HEK293 (cell line): ENCODE data around the gene CACNA1D.

Experiments used
- CTCF ChIA-PET: fragments of 350-600 bp; formaldehyde crosslinking; extraction: SDS; loops from one replicate; lab custom pipeline; 2021; ENCODE audit warnings: antibody characterized with exemption; lab: Yijun Ruan, JAX
- POLR2A ChIA-PET: fragments of 300-600 bp; formaldehyde crosslinking; extraction: SDS; loops from one replicate; lab custom pipeline; 2020; ENCODE audit warnings: antibody characterized with exemption, inconsistent platforms; lab: Yijun Ruan, JAX
- H3K27ac ChIP-seq: fragments of 200-500 bp; sonication (Bioruptor generic); 2 replicates; pipeline ENCODE4 v1.5.1; 2014; ENCODE audit warnings: low read depth, low read length, control low read depth, inconsistent platforms; ENCODE audit errors: extremely low read depth
- H3K36me3 ChIP-seq, 2 experiments: fragments of 200-500 bp in 1 of 2; sonication (Bioruptor generic) in 1 of 2; 1 replicate in 1 of 2; 2 replicates in 1 of 2; pipeline ENCODE4 v1.5.1; 2014 to 2017; ENCODE audit warnings: inconsistent platforms in 2 of 2, low read length in 2 of 2; ENCODE audit not compliant: control insufficient read depth in 2 of 2, insufficient read depth in 1 of 2
- H3K4me1 ChIP-seq: fragments of 200-500 bp; sonication (Bioruptor generic); 2 replicates; pipeline ENCODE4 v1.5.1; 2014; ENCODE audit warnings: mild to moderate bottlenecking, low read length, inconsistent platforms; ENCODE audit not compliant: control insufficient read depth, insufficient read depth
- H3K4me3 ChIP-seq: 2 replicates; pipeline ENCODE4 v1.5.1; 2011; ENCODE audit warnings: low read depth, mild to moderate bottlenecking, control low read depth, low read length, moderate library complexity
- H3K9me3 ChIP-seq: fragments of 200-500 bp; sonication (Bioruptor generic); 2 replicates; pipeline ENCODE4 v1.5.1; 2014; ENCODE audit warnings: low read depth, low read length, inconsistent platforms; ENCODE audit not compliant: control insufficient read depth, insufficient read depth
- EGR2 ChIP-seq: fragments of 450-650 bp; formaldehyde crosslinking; IDR thresholded peaks from 2 replicates; pipeline ENCODE4 v1.5.1; 2016; ENCODE audit warnings: low read depth, missing biosample characterization, missing genetic modification characterization
- HOXA7 ChIP-seq: sonication (generic); formaldehyde crosslinking; IDR thresholded peaks from 2 replicates; pipeline ENCODE4 v1.8.1; 2022; ENCODE audit warnings: missing genetic modification reagents, borderline replicate concordance
- MYNN ChIP-seq: fragments of 450-650 bp; formaldehyde crosslinking; IDR thresholded peaks from 2 replicates; pipeline ENCODE4 v1.5.1; 2016; ENCODE audit warnings: missing biosample characterization, missing genetic modification characterization, borderline replicate concordance
- TCF7L2 ChIP-seq: IDR thresholded peaks from 2 replicates; pipeline ENCODE4 v1.6.1; 2011; ENCODE audit warnings: low read depth, mild to moderate bottlenecking, inconsistent platforms, low read length, moderate library complexity, borderline replicate concordance
- YY2 ChIP-seq: fragments of 450-650 bp; formaldehyde crosslinking; IDR thresholded peaks from 2 replicates; pipeline ENCODE4 v1.5.1; 2016; ENCODE audit warnings: missing biosample characterization, missing genetic modification characterization
- ZBTB21 ChIP-seq: fragments of 450-650 bp; formaldehyde crosslinking; IDR thresholded peaks from 2 replicates; pipeline ENCODE4 v1.5.1; 2017; ENCODE audit warnings: missing biosample characterization, missing genetic modification characterization
- ZFP37 ChIP-seq: fragments of 450-650 bp; formaldehyde crosslinking; IDR thresholded peaks from 2 replicates; pipeline ENCODE4 v1.5.1; 2016; ENCODE audit warnings: missing biosample characterization, missing genetic modification characterization
- ZNF121 ChIP-seq: fragments of 450-650 bp; formaldehyde crosslinking; IDR thresholded peaks from 2 replicates; pipeline ENCODE4 v1.5.1; 2016; ENCODE audit warnings: missing biosample characterization, missing genetic modification characterization
- ZNF24 ChIP-seq: fragments of 450-650 bp; formaldehyde crosslinking; IDR thresholded peaks from 2 replicates; pipeline ENCODE4 v1.5.1; 2016; ENCODE audit warnings: missing biosample characterization, missing genetic modification characterization
- ZNF404 ChIP-seq: fragments of 450-650 bp; formaldehyde crosslinking; IDR thresholded peaks from 2 replicates; pipeline ENCODE4 v1.5.1; 2017; ENCODE audit warnings: missing biosample characterization, missing genetic modification characterization
- ZNF473 ChIP-seq: fragments of 450-650 bp; formaldehyde crosslinking; IDR thresholded peaks from 2 replicates; pipeline ENCODE4 v1.5.1; 2017; ENCODE audit warnings: missing biosample characterization, missing genetic modification characterization
- ZNF555 ChIP-seq: fragments of 450-650 bp; formaldehyde crosslinking; conservative IDR thresholded peaks from 2 replicates; pipeline ENCODE4 v1.5.1; 2017; ENCODE audit warnings: missing biosample characterization, mild to moderate bottlenecking, missing genetic modification characterization, inconsistent platforms
- ZNF626 ChIP-seq: fragments of 450-650 bp; sonication (Bioruptor Pico); formaldehyde crosslinking; IDR thresholded peaks from 2 replicates; pipeline ENCODE4 v1.5.1; 2018; ENCODE audit warnings: missing biosample characterization, missing genetic modification characterization, inconsistent platforms
- ZNF776 ChIP-seq: fragments of 450-650 bp; formaldehyde crosslinking; IDR thresholded peaks from 2 replicates; pipeline ENCODE4 v1.5.0; 2017; ENCODE audit warnings: missing biosample characterization, missing genetic modification characterization, borderline replicate concordance
- ZNF785 ChIP-seq: fragments of 450-650 bp; formaldehyde crosslinking; IDR thresholded peaks from 2 replicates; pipeline ENCODE4 v1.5.1; 2016; ENCODE audit warnings: missing biosample characterization, missing genetic modification characterization
- ZNF830 ChIP-seq: fragments of 450-650 bp; IDR thresholded peaks from 2 replicates; pipeline ENCODE4 v1.5.0; 2018; ENCODE audit warnings: missing biosample characterization, missing genetic modification characterization, low read depth, mild to moderate bottlenecking, moderate library complexity
- TF ChIP-seq, protein P1 (sequence below): fragments of 450-650 bp; formaldehyde crosslinking; IDR thresholded peaks from 2 replicates; pipeline ENCODE4 v1.5.1; 2017; ENCODE audit warnings: missing biosample characterization, mild to moderate bottlenecking, missing genetic modification characterization, moderate library complexity
- TF ChIP-seq, protein P2 (sequence below): fragments of 450-650 bp; formaldehyde crosslinking; IDR thresholded peaks from 2 replicates; pipeline ENCODE4 v1.5.1; 2016; ENCODE audit warnings: missing biosample characterization, missing genetic modification characterization
- TF ChIP-seq, protein P3 (sequence below): fragments of 450-650 bp; formaldehyde crosslinking; IDR thresholded peaks from 2 replicates; pipeline ENCODE4 v1.5.1; 2016; ENCODE audit warnings: missing biosample characterization, missing genetic modification characterization
- TF ChIP-seq, protein P4 (sequence below): fragments of 450-650 bp; formaldehyde crosslinking; IDR thresholded peaks from 2 replicates; pipeline ENCODE4; 2016; ENCODE audit warnings: missing biosample characterization, missing genetic modification characterization
- TF ChIP-seq, protein P5 (sequence below): fragments of 450-650 bp; formaldehyde crosslinking; IDR thresholded peaks from 2 replicates; pipeline ENCODE4 v1.5.1; 2016; ENCODE audit warnings: missing biosample characterization, missing genetic modification characterization

The CACNA1D gene

GRCh38 chr3:53803124-53803815 is 308.9 kb downstream of the CACNA1D start:
- POLR2A ChIA-PET, result no interaction called here
- CTCF ChIA-PET, result no interaction called here
- H3K4me3 ChIP-seq, result no peak overlapping the region
- H3K4me1 ChIP-seq, result no peaks in the 10 kb centered on the region
- H3K36me3 ChIP-seq, result no peaks in the 10 kb centered on the region
- no peak for TF ChIP-seq ZNF555 (tag by site-specific recombination)
- TF ChIP-seq ZNF24 (tag by site-specific recombination), result no peak
- no peak for TF ChIP-seq YY2 (tag by site-specific recombination)
- TF ChIP-seq ZBTB21 (tag by site-specific recombination), result no peak
- TF ChIP-seq, protein P1, sequence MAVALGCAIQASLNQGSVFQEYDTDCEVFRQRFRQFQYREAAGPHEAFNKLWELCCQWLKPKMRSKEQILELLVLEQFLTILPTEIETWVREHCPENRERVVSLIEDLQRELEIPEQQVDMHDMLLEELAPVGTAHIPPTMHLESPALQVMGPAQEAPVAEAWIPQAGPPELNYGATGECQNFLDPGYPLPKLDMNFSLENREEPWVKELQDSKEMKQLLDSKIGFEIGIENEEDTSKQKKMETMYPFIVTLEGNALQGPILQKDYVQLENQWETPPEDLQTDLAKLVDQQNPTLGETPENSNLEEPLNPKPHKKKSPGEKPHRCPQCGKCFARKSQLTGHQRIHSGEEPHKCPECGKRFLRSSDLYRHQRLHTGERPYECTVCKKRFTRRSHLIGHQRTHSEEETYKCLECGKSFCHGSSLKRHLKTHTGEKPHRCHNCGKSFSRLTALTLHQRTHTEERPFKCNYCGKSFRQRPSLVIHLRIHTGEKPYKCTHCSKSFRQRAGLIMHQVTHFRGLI (tag by site-specific recombination), result no peak
- TF ChIP-seq MYNN (tag by site-specific recombination), result no peak
- TF ChIP-seq HOXA7, result no peak
- no peak for TF ChIP-seq ZNF785 (tag by site-specific recombination)
- no peak for TF ChIP-seq ZNF776 (tag by site-specific recombination)
- TF ChIP-seq TCF7L2, result no peak
- no peak for TF ChIP-seq EGR2
- no peak for TF ChIP-seq ZFP37 (tag by site-specific recombination)
- TF ChIP-seq, protein P2, sequence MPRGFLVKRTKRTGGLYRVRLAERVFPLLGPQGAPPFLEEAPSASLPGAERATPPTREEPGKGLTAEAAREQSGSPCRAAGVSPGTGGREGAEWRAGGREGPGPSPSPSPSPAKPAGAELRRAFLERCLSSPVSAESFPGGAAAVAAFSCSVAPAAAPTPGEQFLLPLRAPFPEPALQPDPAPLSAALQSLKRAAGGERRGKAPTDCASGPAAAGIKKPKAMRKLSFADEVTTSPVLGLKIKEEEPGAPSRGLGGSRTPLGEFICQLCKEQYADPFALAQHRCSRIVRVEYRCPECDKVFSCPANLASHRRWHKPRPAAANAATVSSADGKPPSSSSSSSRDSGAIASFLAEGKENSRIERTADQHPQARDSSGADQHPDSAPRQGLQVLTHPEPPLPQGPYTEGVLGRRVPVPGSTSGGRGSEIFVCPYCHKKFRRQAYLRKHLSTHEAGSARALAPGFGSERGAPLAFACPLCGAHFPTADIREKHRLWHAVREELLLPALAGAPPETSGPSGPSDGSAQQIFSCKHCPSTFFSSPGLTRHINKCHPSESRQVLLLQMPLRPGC (tag by site-specific recombination), result no peak
- TF ChIP-seq ZNF830 (tag by site-specific recombination), result no peak
- no peak for TF ChIP-seq ZNF121 (tag by site-specific recombination)
- TF ChIP-seq, protein P3, sequence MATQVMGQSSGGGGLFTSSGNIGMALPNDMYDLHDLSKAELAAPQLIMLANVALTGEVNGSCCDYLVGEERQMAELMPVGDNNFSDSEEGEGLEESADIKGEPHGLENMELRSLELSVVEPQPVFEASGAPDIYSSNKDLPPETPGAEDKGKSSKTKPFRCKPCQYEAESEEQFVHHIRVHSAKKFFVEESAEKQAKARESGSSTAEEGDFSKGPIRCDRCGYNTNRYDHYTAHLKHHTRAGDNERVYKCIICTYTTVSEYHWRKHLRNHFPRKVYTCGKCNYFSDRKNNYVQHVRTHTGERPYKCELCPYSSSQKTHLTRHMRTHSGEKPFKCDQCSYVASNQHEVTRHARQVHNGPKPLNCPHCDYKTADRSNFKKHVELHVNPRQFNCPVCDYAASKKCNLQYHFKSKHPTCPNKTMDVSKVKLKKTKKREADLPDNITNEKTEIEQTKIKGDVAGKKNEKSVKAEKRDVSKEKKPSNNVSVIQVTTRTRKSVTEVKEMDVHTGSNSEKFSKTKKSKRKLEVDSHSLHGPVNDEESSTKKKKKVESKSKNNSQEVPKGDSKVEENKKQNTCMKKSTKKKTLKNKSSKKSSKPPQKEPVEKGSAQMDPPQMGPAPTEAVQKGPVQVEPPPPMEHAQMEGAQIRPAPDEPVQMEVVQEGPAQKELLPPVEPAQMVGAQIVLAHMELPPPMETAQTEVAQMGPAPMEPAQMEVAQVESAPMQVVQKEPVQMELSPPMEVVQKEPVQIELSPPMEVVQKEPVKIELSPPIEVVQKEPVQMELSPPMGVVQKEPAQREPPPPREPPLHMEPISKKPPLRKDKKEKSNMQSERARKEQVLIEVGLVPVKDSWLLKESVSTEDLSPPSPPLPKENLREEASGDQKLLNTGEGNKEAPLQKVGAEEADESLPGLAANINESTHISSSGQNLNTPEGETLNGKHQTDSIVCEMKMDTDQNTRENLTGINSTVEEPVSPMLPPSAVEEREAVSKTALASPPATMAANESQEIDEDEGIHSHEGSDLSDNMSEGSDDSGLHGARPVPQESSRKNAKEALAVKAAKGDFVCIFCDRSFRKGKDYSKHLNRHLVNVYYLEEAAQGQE (tag by site-specific recombination), result no peak
- no peak for TF ChIP-seq ZNF626
- H3K9me3 ChIP-seq, result no peaks in the 10 kb centered on the region
- no peak overlapping the region for H3K27ac ChIP-seq

DNA sequence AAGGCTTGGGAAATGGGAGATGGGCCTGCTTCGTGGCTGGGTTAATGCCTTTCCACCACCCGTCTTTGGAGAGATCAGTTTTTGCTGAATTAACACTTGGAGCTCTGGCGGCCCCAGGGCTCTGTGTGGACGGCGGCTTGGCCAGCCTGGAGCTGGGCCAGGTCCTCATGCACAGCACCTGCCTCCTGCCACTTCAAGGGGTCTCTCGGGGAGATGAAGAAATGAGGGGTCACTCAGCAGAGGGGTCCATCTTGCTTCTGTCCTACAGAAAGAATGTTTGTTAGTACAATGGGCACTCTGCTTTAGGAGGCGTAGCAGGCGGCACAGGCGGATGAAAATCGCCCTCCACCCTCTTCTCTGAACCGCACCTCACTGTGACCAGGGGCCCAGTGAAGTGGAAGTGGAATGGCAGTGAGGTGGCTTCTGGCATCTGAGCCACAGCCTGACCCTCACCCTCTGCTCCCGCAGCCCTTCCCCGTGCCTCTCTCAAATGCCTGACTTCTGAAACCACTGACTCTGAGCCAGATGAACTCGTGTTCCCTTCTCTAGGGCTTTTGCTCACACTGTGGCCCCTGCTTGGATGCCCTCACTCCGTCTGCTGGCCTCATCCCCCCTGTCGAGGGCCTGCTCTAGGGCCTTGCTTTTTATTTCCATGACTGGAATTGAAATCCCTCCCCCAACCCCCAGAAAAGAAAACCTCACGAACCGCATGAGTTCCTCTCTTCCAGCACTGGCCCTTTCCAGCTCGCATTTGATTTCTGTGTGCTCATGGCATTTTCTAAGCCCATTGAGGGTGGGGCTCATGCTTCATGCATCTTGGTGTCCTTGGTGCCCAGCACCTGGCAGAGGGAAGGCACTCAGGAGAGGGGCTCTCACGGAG is 309.6 kb downstream of the CACNA1D start:
- ChIA-PET POLR2A (no interaction called here), CTCF (interaction anchor here (0.5 kb wide), 1 partner anchor 289 kb away, joined by 3 read pairs; no protein-coding TSS in a partner anchor)
- Histone ChIP-seq H3K4me1 (no peaks in the 10 kb centered on the region), H3K36me3 (no peaks in the 10 kb centered on the region), H3K27ac (no peak overlapping the region), H3K9me3 (no peaks in the 10 kb centered on the region), H3K4me3 (no peak overlapping the region)
- no peak for TF ChIP-seq ZNF404
- TF ChIP-seq, protein P4, sequence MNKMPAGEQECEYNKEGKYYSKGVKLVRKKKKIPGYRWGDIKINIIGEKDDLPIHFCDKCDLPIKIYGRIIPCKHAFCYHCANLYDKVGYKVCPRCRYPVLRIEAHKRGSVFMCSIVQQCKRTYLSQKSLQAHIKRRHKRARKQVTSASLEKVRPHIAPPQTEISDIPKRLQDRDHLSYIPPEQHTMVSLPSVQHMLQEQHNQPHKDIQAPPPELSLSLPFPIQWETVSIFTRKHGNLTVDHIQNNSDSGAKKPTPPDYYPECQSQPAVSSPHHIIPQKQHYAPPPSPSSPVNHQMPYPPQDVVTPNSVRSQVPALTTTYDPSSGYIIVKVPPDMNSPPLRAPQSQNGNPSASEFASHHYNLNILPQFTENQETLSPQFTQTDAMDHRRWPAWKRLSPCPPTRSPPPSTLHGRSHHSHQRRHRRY (tag by site-specific recombination), result no peak
- TF ChIP-seq, protein P5, sequence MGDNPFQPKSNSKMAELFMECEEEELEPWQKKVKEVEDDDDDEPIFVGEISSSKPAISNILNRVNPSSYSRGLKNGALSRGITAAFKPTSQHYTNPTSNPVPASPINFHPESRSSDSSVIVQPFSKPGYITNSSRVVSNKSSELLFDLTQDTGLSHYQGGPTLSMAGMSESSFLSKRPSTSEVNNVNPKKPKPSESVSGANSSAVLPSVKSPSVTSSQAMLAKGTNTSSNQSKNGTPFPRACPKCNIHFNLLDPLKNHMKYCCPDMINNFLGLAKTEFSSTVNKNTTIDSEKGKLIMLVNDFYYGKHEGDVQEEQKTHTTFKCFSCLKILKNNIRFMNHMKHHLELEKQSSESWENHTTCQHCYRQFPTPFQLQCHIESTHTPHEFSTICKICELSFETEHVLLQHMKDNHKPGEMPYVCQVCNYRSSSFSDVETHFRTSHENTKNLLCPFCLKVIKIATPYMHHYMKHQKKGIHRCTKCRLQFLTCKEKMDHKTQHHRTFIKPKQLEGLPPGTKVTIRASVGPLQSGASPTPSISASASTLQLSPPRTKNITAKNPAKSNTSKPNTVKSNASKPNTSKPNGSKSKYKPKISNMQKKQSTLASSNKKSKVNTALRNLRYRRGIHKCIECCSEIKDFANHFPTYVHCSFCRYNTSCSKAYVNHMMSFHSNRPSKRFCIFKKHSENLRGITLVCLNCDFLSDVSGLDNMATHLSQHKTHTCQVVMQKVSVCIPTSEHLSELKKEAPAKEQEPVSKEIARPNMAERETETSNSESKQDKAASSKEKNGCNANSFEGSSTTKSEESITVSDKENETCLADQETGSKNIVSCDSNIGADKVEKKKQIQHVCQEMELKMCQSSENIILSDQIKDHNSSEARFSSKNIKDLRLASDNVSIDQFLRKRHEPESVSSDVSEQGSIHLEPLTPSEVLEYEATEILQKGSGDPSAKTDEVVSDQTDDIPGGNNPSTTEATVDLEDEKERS (tag by site-specific recombination), result no peak
- no peak for TF ChIP-seq ZNF473 (tag by site-specific recombination)
